Globus pallidus (tissue), 1 donor: ENCODE measurements around the gene FSTL5.

Experiments
- DNase-seq: peaks from one replicate; pipeline ENCODE4 v3.0.0-alpha.2; 2015; ENCODE audit warnings: low spot score

The FSTL5 gene

GRCh38 chr4:161936625-161937550 lies 226.9 kb downstream of the FSTL5 start:
- no peak for DNase-seq

- no peak for DNase-seq
Observed at GRCh38 chr4:161931089-161931488, 232.7 kb downstream of the FSTL5 start.

DNA sequence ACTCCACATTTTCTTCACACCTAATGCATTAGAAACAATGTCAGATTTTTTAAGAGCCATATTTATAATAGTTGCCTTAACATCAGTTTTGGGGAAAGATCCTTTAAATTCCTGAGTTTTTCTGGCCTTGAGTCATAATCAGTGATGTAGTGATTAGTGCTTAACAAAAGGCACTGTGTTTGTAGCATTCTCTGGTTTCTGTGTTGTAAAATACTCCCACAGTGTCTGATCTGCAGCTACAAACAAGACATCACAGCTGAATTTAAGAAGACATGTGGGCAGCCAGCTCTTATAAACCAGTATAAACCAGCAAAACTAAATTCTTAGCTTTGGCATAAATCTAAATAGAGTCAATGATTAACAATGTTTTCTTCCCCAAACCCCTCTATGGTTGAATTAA lies 233.8 kb downstream of the FSTL5 start:
- peak; percentile 82 for DNase-seq

GRCh38 chr4:161926033-161926828 lies 237.6 kb downstream of the FSTL5 start:
- DNase-seq: peak; percentile 19

DNA sequence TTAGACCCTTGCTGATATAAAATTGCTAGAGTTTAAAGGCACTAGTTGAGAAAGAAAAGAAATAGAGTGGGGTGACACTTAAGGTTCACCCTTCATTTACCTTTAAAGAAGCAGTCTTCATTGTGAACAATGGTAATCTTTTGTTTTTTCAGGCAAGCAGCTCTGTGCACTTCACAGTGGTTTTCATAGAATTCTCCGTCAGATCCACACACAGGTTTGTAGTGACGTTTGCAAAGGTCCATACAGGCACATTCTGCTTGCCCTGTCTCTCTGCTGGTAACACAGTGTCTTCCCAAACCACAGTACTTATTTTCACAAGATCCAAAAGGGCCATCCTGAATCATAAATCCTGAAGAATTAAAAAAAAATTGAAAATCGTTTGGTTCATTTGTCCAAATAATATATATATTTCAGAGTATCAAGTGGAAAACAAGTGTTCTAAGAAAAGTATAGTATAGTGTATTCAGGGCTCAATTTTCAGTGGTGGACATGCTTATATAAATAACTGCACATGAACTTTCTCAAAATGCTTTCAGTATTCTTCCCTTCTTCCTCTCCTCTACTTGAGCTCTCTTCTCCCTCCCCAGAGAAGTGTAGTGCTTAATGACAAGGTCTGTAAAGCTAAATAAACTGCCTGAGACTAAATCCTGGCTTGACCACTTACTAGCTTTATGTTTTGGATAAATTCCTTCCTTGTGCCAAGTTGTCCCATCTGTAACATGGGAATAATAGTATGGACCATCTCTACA lies 243.3 kb downstream of the FSTL5 start:
- DNase-seq: no peak

DNA sequence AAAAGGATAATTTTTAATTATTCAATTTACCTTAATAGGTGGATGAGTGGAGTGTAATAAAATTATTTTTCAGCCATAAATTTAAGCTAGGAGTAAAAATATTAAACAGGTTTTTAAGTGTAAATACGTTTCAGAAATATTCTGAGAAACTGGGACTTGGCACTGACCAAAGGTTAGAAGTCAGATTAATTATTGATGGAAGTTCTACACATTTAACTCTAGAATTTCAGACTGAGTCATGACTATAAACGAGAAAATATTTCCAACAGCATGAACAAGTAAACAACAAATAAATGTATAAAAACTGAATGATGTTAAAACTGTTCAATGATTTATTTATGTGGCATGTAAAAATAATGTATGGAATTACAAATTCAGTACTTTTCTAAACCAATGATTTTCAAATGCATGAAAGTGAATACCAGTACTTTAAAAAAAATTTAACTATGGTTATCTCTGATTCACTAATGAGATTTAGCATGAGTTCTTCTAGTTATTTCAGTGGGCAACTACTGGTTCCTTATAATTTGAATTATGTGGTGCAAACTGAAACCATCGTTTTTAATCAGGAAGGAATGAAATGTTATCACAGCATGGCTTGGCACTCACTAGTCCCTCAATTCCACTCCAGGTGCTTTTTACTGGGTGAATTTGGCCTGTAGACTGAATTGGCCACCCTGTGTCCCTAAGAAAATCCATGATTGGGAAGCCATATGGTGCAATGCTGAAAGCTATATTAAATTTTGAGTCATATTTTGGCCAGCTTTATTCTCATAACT lies 244.2 kb downstream of the FSTL5 start:
- no peak for DNase-seq

DNA sequence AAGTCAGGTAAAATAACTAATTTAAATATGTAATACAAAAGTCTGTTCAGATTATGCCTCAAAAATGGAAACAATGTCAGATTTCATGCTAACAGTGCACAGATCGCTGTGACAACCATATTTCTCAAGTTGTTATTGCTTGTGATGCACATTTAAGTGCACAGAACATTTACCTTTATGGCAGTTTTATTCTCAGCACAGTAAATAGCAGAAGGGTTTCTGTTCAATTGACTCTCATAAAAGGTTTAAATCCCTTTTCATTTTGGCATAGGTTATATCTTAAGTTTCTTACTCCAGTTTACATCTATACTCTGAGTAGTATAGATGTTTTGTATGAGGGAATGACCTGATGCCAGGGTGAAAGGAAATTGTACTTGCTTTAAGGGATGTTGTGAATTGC lies 247.8 kb downstream of the FSTL5 start:
- no peak for DNase-seq

DNA sequence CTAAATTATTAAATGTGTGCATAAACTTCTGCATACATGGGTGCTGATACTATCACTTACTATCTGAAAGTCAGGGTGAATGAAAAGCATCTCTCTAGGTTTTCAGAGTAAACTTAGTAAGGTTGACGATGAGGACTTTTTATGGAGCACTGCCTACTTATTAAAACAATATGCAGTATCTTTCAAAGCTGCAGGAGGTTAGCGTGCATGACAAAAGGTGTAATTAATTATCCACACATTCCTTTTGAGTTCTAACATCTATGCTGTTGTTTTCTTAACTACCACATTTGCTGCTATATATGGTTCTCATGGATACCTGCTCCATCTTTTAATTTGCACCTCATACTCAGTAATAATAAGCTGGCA lies 256.2 kb downstream of the FSTL5 start:
- no peak for DNase-seq

GRCh38 chr4:161906836-161907589 lies 256.8 kb downstream of the FSTL5 start:
- no peak for DNase-seq

GRCh38 chr4:161900110-161900509 lies 263.7 kb downstream of the FSTL5 start:
- no peak for DNase-seq

GRCh38 chr4:161894493-161895167 lies 269.2 kb downstream of the FSTL5 start:
- no peak for DNase-seq

GRCh38 chr4:161894014-161894413 lies 269.8 kb downstream of the FSTL5 start:
- no peak for DNase-seq

DNA sequence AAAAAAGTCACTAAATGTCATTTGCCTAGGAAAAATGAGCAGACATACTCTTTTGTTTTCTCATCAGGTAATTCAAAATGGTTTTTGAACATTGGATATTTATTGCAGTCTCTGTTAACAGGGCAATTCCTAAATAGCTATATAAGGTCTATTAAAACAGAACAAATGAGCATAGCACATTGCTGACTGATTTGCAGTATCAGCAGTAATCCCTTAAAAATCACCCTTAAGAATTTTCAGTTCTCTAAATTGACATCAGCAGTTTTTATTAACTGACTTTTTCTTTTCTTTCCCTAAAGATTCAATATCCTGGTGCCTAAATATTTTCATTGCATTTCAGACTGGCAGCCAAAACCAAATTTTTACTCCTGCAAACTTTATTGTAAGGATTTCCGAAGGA lies 270.2 kb downstream of the FSTL5 start:
- DNase-seq: no peak

DNA sequence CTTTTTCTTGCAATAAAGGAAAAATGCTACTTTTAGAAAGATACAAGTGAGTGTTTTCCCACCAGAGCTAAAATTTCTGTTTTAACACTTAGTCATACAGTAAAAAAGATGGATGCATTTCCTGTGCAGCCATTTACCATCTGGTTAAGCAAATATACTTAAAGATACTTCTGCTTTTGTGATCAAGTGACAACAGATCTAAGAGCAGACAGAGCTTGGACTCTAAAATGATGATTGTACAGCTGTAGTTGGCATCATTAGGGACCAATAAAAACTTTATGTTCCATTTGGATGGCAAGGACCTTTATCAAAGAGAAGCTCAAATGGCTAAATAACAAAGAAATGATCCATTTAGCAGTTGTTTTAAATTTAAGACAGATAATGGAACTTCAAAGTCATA lies 270.8 kb downstream of the FSTL5 start:
- DNase-seq: no peak

- no peak for DNase-seq
Observed at GRCh38 chr4:161883157-161883556, 280.6 kb downstream of the FSTL5 start.

DNA sequence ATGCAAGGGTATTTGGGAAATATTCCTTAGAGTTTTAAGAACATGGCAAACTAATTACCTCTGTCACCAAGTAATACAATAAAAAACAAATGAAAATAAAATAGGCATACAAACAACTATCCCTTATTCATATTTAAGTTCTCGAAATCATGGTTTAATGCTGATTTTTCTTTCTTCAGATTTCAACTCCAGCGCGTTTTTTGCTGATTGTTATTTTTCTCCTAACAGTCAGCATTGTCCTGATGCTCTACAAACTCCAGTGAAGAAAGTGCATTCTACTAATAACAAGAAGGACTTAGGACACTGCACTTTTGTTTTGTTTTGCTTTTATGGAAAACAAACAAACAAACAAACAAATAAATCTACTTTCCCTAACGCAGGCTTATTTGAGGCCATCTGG lies 282.4 kb downstream of the FSTL5 start:
- DNase-seq: no peak

DNA sequence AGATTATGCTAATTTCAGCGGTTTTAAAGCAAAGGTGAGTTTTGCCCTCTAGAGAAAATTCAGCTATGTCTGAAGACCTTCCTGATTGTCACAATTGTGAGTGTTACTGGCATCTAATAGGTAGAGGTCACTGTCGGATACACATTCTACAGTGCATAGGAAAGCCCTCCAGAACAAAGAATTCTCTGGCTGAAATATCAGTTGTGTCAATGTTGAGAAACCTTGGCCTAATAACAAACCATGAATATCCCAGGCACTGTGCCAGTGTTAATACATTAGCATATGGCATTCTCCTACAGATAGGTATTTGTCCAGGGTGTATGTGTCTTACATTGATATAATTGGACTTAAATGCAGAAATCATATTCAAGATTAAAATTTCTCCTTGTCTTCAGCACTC lies 294.3 kb downstream of the FSTL5 start:
- DNase-seq: no peak

- DNase-seq: no peak
Observed at GRCh38 chr4:161856711-161857326, 307.0 kb downstream of the FSTL5 start.

GRCh38 chr4:161850631-161851030 lies 313.2 kb downstream of the FSTL5 start:
- no peak for DNase-seq

- DNase-seq: no peak
Observed at GRCh38 chr4:161841759-161842158, 322.0 kb downstream of the FSTL5 start.
